Thyroid gland (tissue), 4 donors: ENCODE measurements around the gene COMMD2. TPM values are rescaled to one million over a fixed set of nuclear protein-coding genes. Genes with fewer than 3 reads are reported as not detected.

Source experiments
- DNase-seq, 2 donors: peaks; one replicate each; pipeline ENCODE4 v3.0.0-alpha.2; 2019
- H3K27ac ChIP-seq, 3 donors: fragments of 200-600 bp; sonication (generic); 1 replicate in 2 of 3; 2 replicates in 1 of 3; pipeline ENCODE4 v1.5.1; 2016 to 2019; ENCODE audit warnings: mild to moderate bottlenecking in 1 of 3, moderate library complexity in 1 of 3
- H3K27me3 ChIP-seq: fragments of 200-600 bp; sonication (generic); one replicate; pipeline ENCODE4 v1.5.1; 2019
- H3K36me3 ChIP-seq, 2 donors: fragments of 200-600 bp; sonication (generic); one replicate each; pipeline ENCODE4 v1.5.1; 2016 to 2019
- H3K4me1 ChIP-seq, 2 donors: fragments of 200-600 bp; sonication (generic); one replicate each; pipeline ENCODE4 v1.5.1; 2017 to 2019
- H3K4me3 ChIP-seq, 3 donors: fragments of 200-600 bp; sonication (generic); replicated peaks in 1 of 3; 1 replicate in 2 of 3; 2 replicates in 1 of 3; pipeline ENCODE4 v1.5.1; 2016; ENCODE audit warnings: mild to moderate bottlenecking in 1 of 3
- H3K9me3 ChIP-seq: fragments of 200-600 bp; sonication (generic); one replicate; pipeline ENCODE4 v1.5.1; 2017
- POLR2A ChIP-seq, 2 donors: fragments of 450-650 bp; IDR thresholded peaks; one replicate each; pipeline ENCODE4 v1.6.1; 2017; ENCODE audit warnings: antibody characterized with exemption in 2 of 2, mild to moderate bottlenecking in 2 of 2, moderate library complexity in 1 of 2
- WGBS, 2 donors: methylation state at CpG; one replicate each; pipeline ENCODE4 v1.1.5; 2017; 5-methylcytosine and 5-hydroxymethylcytosine counted together
- intact Hi-C: fragments of 100-400 bp; cut with DNase I; formaldehyde crosslinking; loops from one replicate; pipeline ENCODE4 v1.15.1; 2023
- total RNA-seq, 4 donors: library from RNA; depleted of rRNA; stranded (reverse); fragments of >200 nt; gene quantifications; one replicate each; pipeline ENCODE4 v1.2.3, GENCODE V29; 2016
- TF ChIP-seq, protein P1 (sequence below), 6 experiments: fragments of 200-600 bp in 3 of 6; fragments of 450-650 bp in 3 of 6; sonication (generic) in 3 of 6; IDR thresholded peaks; one replicate each; pipeline ENCODE4 v1.5.1; 2016 to 2019; ENCODE audit warnings: antibody characterized with exemption in 6 of 6, mild to moderate bottlenecking in 2 of 6, inconsistent platforms in 1 of 6, moderate library complexity in 1 of 6

Gene COMMD2
- total RNA-seq, 4 donors from 2014 or later = 36.4 to 56.5 (median 45.6) TPM

DNA sequence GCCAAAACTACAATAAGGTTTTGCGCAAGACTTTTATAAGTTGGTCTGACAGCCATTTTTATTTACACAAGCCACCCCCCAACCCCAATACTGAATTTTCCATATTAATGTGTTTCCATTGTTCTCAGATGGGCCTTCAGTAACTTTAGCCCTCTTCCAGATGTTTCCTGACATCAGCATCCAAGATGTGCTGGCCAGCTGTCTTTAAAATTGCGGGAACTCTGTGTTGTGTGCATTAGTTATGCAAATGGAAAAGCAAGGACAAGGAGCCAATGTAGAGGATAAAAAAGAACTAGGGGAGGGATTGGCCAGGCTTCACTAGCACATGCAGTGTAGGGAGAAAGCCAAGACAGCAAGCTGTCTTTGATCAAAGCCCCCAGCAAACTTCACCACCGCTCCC is 45.4 kb downstream of the COMMD2 start:
- no peaks in the 10 kb centered on the region for H3K36me3 ChIP-seq
- TF ChIP-seq POLR2A (IDR thresholded peaks at IDR 0.05) = no peak
- TF ChIP-seq, protein P1, sequence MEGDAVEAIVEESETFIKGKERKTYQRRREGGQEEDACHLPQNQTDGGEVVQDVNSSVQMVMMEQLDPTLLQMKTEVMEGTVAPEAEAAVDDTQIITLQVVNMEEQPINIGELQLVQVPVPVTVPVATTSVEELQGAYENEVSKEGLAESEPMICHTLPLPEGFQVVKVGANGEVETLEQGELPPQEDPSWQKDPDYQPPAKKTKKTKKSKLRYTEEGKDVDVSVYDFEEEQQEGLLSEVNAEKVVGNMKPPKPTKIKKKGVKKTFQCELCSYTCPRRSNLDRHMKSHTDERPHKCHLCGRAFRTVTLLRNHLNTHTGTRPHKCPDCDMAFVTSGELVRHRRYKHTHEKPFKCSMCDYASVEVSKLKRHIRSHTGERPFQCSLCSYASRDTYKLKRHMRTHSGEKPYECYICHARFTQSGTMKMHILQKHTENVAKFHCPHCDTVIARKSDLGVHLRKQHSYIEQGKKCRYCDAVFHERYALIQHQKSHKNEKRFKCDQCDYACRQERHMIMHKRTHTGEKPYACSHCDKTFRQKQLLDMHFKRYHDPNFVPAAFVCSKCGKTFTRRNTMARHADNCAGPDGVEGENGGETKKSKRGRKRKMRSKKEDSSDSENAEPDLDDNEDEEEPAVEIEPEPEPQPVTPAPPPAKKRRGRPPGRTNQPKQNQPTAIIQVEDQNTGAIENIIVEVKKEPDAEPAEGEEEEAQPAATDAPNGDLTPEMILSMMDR (IDR thresholded peaks at IDR 0.05) = no peak
- DNase-seq = no peak
- no peaks in the 10 kb centered on the region for H3K27me3 ChIP-seq
- H3K27ac ChIP-seq = no peak overlapping the region
- intact Hi-C loops = no loop called here
- 76 to 86% methylated on average over 3 of the region's 3 CpGs for WGBS, 2 donors
- H3K9me3 ChIP-seq = no peaks in the 10 kb centered on the region
- H3K4me1 ChIP-seq = no peaks in the 10 kb centered on the region
- H3K4me3 ChIP-seq = no peak overlapping the region

- Histone ChIP-seq H3K4me1 (no peaks in the 10 kb centered on the region), H3K9me3 (no peaks in the 10 kb centered on the region), H3K4me3 (no peak overlapping the region), H3K36me3 (no peaks in the 10 kb centered on the region), H3K27ac (no peak overlapping the region), H3K27me3 (no peaks in the 10 kb centered on the region)
- no peak for DNase-seq
- intact Hi-C loops = no loop called here
- TF ChIP-seq POLR2A (IDR thresholded peaks at IDR 0.05) = no peak
- TF ChIP-seq, protein P1 (IDR thresholded peaks at IDR 0.05) = no peak
These were observed 46.9 kb downstream of the COMMD2 start for GRCh38 chr3:149705416-149705815.

- H3K9me3 ChIP-seq = no peaks in the 10 kb centered on the region
- H3K36me3 ChIP-seq = no peaks in the 10 kb centered on the region
- TF ChIP-seq, protein P1 (IDR thresholded peaks at IDR 0.05) = no peak
- TF ChIP-seq POLR2A (IDR thresholded peaks at IDR 0.05) = no peak
- intact Hi-C loops = no loop called here
- no peak overlapping the region for H3K27ac ChIP-seq
- no peaks in the 10 kb centered on the region for H3K4me1 ChIP-seq
- no peaks in the 10 kb centered on the region for H3K27me3 ChIP-seq
- H3K4me3 ChIP-seq = no peak overlapping the region
- 72 to 74% methylated on average over 2 of the region's 2 CpGs for WGBS, 2 donors
- DNase-seq = no peak
These were observed 48.8 kb downstream of the COMMD2 start for GRCh38 chr3:149703466-149703865.

DNA sequence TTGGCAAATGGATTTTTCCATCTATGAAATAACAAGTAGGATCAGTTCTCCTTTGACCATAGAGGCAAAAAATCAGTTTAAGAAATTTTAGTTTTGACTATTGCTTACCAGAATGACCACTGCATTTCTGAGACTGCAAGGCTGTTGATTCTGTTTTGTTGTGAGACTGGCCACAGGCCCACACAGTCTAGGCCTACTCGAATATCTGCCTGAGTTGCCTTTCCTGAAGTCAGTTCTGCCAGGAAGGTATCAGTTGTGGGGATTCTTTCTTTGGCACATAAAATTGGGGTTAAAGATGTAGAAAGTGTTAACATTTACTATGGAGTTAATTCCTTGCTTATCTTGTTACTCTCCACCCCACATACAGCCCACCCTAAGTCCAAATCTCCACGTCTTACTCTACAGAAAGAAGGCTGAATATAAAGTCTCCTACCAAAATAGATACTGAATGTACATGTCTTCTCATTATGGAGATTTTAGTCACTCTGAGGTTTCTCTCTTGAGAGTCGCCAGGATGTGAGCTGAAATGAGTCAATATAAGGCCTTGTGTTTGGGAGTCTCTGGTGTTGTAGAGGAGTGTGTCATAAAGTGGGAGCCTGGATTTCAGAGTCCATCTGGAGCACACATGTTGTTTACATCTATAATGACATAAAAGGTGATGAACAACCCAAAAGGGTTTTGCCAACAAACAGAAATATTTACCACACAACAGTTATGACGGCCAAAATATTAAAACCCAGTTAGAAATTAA is 49.4 kb downstream of the COMMD2 start:
- Histone ChIP-seq H3K27ac (no peak overlapping the region), H3K9me3 (no peaks in the 10 kb centered on the region), H3K4me1 (no peaks in the 10 kb centered on the region), H3K36me3 (no peaks in the 10 kb centered on the region), H3K27me3 (no peaks in the 10 kb centered on the region), H3K4me3 (no peak overlapping the region)
- WGBS, 2 donors = 76 to 86% methylated on average over 4 of the region's 4 CpGs
- TF ChIP-seq, protein P1 (IDR thresholded peaks at IDR 0.05) = no peak
- no peak for TF ChIP-seq POLR2A (IDR thresholded peaks at IDR 0.05)
- DNase-seq = no peak
- intact Hi-C loops = no loop called here

DNA sequence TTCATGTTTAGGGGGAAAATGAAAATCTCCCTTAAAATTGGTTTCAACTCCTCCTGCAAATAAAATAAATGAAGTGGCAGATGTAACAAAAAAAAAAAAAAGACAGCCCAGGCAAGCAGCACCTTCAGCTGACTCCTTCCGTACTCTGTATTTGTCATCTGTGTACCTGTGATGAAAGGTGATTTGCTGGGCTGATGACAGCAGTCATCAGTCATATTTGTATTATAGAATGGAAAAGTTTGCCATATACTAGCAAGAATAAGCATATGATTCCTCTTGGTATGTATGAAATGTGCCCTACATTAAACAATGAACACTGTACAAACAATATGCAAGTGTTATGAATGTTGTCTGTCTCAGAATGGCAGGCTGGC is 50.3 kb downstream of the COMMD2 start:
- no peak for DNase-seq
- no peaks in the 10 kb centered on the region for H3K9me3 ChIP-seq
- no peaks in the 10 kb centered on the region for H3K36me3 ChIP-seq
- H3K27me3 ChIP-seq = no peaks in the 10 kb centered on the region
- H3K27ac ChIP-seq = no peak overlapping the region
- no peaks in the 10 kb centered on the region for H3K4me1 ChIP-seq
- intact Hi-C loops = no loop called here
- WGBS, 2 donors = 93 to 98% methylated on average over 1 of the region's 1 CpG
- TF ChIP-seq, protein P1 (IDR thresholded peaks at IDR 0.05) = no peak
- no peak for TF ChIP-seq POLR2A (IDR thresholded peaks at IDR 0.05)
- no peak overlapping the region for H3K4me3 ChIP-seq
